ENCODE results near the gene PIGP.
"Not testable (repeated sequence)": the region's sequence is repeated elsewhere in the genome, so short reads cannot be mapped to it uniquely, and the experiment has no call there.

PIGP gene

DNA sequence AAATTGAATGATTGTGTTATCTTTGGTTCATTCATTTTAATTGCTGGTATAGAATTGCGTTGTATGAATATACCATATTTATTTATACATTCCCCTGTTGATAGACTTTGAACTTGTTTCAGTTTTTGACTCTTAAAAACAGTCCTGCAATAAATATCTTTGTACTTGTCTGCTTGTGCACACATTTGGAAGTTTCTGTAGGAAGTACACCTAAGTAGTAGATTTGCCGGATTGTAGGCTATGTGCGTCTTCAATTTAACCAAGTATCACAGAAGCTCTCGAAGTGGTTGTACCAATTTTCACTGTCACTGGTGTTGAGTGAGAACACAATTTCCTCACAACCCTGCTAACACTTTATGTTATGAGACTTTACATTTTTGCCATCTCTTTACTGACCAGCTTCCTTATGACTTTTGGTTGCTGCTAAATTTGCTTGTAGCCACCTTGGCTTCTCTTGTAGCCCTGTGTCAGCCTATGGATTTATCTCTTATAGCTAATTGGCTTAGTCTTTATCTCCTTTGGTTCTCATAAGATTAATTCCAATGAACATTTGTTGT, 2.4 kb upstream of the PIGP start:
- DNase-seq: no peak

DNA sequence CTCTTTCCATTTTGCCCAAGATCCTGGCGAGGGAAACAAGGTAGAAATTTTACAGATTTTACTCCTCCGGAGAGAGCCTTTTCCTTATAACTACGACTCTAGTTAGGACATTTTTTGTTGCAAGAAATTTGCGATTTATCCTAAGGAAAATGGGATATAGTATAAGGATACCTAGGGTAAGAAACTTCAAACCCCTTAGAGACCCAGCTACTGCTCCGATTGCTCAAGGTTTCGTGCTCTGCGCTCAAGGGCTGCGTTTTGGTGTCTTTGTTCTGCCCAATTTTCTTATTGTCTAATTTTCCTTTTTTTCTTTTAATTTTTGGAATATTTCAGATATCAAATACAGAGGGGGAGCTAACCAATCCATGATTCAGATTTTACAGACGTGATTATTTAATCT, 1.7 kb upstream of the PIGP start:
- DNase-seq: no peak

DNA sequence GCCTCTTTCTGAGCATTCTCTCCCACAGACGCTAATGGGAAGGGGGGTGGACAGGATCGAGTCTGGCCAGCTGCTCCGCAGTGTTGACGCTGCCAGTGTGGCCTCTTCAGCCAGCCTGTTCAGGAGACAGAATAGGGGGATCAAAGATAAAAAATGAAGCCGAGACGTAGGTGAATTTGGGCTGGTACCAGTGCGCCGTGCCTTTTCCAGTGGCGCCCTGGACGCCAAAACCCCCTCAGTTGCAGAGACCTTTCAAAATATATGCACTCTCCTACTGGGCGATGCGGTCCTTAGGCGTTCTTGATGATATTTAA, 1.3 kb upstream of the PIGP start:
- DNase-seq: no peak

DNA sequence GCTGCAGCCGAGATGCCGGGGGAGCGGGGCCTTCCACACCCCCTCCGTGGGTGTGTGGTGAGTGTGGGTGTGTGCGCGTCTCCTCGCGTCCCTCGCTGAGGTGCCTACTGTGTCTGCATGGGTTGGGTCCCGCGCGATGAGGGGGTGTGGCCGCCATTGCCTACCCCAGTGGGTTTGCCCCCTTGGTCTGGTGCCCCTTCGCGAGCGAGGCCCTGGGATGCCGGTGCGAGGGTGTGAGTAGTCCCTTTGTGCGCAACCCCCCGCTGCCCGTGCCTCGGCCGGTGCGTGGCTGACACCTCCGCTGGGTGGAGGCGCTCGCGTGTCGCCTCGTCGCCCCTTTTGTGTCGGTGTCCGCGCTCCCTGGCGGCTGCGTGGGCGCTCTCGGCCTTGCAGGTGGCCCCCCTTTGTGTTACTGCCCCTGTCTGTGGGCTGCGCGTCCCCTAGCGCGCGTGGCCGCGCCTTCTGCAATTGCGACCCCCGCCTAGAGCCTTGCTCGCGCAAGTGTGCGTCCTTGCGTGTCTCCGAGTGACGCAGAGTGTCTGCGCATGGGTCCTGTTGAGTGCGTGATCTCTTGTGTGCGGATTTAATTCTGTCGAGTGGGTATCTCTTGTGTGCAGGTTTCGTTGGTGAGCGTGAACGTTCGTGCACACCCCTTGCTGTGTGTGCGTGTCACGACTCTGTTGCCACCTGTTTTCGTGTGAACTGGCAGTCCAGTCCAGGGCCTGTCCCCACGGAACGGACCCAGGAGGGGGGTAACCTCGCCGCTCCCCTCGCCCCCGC, 736 bp upstream of the PIGP start:
- peak; percentile 79 for DNase-seq

DNA sequence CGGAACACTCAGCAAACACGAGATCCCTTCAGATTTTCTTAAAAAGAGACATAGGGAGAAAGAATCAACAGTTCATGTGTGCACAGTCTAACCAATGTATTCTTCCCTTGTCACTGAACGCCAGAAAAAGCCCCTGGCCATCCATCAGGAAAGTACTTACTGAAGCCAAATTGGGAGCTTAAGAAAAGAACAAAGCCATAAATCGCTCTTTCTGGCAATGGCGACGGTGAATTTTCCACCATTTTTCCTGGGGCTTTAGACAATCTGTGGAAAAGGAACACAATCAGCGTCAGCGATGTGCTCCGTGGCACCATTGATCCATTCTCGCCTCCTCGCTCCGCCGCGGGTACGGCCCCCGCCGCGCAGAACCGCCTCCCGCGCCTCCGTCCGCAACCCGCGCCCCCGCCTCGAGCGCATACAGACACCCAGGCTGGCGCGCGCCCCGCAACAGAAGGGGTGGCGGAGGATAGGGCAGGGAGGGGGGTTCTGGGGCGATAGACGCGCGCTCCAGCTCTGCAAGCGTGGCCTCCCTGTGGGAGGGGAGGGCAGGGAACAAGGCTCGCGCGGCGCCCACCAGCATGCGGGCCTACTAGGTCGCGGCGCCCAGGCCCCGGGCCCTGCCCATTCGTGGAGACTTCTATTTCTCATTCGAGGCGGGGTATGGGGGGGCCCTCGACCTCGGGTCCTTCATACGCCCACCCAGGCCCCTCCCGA, 440 bp downstream of the PIGP start:
- no peak for DNase-seq

DNA sequence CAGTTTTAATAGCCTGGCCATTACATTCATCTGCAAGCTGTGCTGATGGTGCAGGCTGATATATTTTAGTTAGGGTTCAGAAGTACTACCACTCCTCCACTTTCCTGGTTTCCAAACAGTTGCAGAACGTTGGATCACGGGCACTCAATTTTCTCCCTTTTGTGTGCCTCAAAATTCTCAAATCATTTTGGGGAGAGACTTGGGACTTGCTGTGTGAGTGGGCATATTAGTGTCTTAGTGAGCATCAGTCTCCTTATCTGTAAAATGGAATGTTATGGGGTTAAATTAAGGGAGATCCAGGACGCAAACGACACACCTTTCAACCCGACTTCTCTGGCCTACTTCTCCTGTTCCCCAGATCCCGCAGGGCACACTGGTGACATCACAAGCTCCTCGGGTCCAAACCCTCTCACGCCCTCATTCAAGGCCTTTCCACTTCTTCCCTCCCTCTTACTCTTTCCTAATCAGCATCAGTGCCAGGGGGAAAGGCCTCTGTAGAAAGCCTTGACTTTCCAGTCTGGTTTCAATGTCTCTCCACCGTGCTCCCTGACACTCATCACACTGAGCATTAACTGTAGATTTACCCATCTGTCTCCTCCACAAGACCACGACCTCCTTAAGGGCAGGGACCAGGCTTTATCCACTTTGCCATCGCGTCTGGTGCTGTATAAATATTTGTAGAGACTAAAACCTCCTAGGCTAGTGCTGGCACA, 1.2 kb downstream of the PIGP start:
- DNase-seq: peak; percentile 63

DNA sequence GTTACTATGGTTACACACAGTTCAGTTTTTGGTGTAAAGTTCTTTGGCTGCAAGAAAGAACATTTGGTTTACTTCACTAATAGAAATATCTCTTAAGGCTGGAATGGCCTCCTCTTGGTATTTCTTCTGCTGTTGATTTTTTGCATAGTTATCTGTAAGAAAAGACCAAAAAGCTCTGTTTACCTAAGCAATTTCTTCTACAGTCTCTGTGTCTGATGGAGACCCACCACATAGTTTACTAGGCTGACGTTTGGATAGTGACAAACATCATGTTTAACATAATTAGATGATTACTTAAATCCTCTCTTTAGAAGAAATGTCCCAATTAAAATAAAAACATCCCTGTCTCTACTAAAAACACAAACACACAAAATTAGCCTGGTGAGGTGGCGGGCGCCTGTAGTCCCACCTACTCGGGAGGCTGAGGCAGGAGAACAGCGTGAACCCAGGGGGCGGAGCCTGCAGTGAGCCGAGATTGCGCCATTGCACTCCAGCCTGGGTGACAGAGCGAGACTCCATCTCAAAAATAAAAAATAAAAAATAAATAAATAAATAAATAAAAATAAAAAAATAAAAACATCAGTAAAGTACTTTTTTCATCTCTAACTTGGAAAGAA, 7.2 kb downstream of the PIGP start:
- DNase-seq: no peak

DNA sequence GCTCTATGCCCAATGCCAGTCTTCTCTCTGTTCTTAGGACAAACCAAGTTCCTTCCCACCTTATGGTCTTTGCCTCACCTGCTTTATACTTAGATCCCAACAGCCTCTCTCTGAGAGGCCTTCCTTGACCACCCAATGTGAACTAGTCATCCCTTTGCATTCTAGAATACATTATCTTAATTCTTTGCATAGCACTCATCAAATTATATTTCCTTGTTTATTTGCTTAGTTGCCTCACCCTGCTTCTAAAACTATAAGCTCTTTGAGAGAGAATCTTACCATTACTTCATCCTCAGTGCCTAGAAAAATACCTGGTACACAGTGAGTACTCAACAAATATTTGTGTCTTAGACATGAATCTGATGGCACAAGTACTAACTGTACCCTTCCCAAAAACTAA, 8.0 kb downstream of the PIGP start:
- DNase-seq: no peak

DNA sequence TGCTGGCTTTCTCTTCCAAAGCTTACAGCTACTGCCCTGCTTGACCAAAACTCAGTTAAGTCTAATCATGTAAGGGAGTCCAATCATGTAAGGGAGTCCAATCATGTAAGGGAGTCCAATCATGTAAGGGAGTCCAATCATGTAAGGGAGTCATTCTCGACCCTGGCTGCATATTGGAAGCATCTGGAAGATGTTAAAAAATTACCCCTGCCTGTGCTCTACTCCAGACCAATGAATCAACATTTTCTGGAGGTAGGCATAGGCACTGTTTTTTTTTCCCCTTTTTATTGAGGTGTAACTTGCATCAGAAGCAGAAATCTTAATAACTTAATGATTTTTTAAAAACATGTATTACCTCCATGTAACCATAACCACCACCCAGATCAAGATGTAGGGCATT, 9.4 kb downstream of the PIGP start:
- DNase-seq: no peak

DNA sequence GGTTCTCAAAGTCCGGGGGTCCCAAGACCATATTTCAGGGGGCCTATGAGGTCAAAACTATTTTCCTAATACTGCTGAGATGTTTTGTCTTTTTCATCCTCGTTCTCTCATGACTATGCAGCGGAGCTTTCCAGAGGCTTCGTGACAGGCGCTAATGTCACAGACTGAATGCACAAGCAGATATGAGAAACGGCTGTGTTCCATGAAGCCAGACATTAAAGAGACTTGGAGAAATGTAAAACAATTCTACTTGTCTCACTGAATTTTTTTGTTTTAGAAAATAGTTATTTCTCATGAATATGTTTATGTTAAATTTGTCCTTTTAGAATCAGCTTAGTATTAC, 10.3 kb downstream of the PIGP start:
- DNase-seq: no peak

DNA sequence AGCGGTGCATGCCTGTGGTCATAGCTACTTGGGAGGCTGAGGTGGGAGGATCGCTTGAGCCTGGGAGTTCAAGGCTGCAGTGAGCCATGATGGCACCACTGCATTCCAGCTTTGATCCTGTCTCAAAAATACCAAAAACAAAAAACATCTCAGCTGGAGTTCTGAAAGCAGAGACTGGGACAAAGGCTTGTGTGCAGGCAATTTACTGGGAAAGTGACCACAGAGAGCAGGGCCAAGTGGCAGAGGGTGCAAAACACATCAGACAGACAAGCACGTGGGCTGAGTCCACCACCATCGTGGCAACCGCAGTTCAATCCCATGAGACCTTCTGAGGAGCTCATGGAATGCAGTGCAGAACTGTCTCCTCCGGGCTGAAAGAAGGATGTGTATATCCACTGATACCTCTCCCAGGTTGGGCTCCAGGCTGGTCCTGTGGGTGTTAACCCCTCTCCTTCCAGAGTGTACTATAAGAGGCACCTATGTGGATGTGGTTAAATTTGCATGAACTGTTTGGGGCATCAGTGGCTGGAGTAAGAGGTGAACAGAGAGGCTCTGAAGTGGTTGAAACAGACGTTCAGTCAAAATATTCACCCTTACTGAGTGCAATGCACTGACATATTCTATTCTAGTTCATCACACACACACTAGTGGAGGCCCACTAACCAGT, 10.8 kb downstream of the PIGP start:
- DNase-seq: no peak

DNA sequence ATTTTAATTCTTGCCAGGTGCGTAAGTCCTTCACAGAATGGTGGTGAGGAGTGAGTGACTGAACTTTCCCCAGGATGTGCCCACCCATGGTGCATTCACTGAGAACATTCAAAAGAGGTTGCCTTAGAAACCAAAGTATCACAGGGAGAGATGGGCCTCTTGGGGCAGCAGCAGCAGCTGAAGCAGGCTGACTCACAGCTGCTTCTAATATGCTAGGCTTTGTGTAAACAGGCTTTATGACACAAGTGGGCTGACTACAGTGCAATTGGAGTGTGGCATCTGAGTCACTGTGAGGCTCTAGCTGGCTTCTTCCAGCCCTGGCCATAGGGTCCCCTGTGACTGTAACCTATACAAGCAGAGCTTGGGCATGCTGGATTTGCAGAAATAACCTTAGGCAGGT, 12.6 kb downstream of the PIGP start:
- DNase-seq: peak; percentile 66

DNA sequence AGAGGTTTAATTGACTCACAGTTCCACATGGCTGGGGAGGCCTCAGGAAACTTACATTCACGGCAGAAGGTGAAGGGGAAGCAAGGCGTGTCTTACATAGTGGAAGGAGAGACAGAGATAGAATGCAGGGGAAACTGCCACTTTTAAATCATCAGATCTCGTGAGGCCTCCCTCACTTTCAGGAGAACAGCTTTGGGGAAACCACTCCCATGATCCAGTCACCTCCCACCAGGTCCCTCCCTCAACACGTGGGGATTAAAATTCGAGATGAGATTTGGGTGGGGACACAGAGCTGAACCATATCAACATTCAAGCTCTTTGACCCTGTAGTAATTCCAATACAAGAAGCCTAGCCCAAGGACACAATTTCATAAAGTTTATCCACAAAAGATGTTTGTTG, 13.7 kb downstream of the PIGP start:
- no peak for DNase-seq

DNA sequence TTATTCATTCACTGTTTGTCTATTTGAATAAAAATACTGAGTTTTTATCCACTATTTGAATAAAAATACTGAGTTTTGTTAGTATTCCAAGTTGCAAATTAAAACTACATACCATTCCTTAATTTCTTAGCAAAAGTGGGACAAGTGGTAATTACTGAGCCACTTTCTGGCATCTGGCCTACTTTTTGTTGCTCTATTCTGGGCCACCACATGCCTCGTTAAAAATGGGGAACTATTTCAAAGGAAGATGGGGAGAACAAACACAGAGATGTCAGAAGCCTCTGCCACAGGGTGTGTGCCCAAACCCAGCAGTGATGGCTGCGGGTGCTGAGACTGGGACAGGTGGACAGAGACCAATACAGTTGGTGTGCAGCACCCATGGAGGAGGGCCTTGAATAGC, 14.6 kb downstream of the PIGP start:
- no peak for DNase-seq

DNA sequence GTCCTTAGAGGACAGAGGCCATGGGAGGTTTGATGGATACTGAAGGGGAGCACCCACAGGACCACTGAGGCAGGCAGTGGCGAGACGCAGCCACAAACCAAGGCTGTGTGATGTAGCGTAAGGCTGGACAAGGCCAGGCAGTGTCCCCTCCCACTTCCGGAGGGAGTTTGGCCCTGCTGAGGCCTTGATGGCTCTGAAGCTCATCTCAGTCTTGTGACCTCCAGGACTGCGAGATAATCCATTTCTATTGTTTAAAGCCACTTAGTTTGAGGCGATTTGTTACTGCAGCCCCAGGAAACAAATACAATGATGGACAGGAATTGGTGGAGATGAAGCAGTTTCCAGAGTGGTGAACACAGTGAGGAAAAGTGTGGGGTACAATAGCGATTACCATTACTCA, 15.3 kb downstream of the PIGP start:
- no peak for DNase-seq

DNA sequence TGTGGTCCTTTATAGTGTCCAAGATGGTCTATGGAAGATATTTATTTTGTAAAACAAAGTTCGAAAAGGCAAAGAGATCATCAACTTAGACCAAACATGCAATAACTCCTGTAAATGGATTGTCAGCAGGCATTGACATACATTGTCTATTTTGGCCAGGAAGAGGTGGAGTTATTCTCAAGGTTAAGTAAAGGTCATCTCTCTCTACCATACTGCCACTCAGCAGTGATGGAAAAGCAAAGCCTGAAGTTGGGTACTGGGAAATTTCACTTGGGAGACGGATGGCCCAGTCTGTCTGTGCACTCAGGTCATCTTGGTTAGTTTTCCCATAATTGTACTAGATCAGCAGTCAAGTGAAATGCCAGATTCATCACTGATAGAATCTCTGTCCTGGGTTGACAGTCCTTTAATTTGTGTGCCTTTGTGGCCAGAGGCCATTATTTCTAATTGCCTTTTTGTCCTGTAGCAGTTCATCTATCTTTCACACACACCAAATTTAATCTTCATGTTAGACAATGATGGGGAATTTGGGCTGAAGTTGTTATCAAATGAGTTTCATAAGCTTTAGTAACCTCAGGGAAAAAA, 17.5 kb downstream of the PIGP start:
- DNase-seq: no peak

DNA sequence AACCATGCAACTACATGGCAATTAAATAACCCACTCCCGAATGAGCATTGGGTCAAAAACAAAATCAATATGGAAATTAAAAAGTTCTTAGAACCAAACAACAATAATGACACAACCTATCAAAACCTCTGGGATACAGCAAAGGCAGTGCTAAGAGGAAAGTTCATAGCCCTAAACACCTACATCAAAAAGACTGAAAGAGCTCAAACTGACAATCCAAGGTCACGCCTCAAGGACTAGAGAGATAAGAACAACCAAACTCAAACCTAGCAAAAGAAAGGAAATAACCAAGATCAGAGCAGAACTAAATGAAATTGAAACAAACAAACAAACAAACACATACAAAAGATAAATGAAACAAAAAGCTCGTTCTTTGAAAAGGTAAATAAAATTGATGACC, 23.1 kb downstream of the PIGP start:
- DNase-seq: not testable (repeated sequence)

DNA sequence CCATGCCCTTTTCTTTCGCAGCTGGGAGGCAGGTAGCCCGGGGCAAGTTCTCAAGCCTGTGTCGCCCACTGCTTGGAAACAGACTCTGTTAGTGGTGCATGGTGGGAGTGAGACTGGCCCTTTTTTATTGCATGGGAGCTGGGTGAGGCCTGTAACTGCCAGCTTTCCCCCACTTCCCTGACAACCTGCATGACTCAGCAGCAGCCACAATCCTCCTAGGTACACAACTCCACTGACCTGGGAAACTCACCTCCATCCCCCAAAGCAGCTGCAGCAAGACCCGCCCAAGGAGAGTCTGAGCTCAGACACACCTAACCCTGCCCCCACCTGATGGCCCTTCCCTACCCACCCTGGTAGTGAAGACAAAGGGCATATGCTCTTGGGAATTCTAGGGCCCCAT, 25.8 kb downstream of the PIGP start:
- no peak for DNase-seq

DNA sequence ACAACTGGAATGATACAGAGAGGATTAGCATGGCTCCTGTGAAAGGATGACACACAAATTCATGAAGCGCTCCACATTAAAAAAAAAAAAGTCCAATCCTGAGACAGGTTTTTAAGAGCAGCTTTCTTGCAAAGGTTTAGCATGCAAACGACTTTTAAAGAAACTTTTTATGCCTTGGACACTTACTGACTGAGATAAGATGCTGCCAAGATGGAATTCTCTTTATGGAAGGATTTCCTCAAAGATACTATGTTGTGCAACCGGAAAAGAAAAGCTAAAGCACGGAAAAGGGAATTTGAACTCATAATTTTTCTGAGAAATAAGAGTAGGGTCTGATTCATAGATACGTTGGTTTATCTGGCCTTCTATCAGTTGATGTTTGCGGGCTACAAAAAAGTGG, 27.3 kb downstream of the PIGP start:
- no peak for DNase-seq

DNA sequence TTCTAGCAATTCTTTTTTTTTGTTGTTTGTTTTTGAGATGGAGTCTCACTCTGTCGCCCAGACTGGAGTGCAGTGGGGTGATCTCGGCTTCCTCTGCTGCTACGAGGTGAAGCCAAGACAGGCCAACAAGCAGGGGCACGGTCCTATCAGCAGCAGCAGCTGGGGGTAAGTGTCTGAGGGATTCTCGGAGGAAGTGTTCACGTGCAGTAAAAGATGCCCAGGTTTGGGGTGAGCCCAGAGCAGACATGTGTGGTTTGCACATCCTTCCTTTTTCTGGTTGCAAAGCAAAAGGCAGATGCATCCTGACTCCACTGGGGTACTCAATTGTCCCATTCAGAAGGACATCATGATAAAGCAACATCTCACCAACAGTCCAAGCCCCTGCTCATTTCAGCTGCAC, 27.7 kb downstream of the PIGP start:
- no peak for DNase-seq

DNA sequence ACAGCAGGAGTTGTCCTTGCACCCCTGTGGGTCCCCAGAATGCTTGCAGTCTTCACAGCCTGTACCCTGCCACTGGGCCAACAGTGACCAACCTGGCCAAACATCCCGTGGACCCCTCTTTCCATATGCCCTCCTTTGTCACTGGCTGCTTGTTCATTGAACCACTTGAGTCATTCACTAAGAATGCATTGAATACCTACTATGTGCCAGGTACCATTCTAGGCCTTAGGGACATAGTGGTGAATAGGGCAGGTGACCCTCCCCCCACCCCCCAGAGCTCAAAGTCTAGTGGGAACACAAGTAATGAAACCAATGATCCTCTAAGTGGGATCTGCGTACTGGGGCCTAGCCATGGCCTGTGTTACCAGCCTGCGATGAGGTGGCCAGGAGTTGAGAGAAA, 28.2 kb downstream of the PIGP start:
- DNase-seq: no peak

DNA sequence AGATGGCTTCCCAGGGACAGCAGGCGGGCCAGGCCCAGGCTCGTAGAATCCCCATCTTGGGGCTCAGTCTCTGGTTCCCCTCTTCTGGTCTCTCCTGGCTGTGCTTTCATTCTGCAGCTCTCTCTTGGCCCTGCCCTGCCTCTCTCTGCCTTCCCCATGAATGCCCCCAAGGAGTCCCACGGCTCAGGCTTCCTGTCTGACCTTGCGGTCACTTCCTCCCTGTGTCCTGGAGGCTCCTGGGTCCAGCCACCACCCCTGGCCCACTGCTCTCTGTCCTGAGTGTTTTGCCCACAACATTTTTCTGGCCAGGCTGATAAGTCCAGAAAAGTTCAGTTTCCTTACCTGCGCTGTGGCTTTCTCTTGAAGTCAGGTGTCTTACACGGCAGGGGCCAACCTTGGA, 29.1 kb downstream of the PIGP start:
- DNase-seq: no peak

All from right forelimb (tissue), 1 donor.